Astrocyte of the spinal cord (primary cell): ENCODE results near the gene PTGS1.
"Not testable (repeated sequence)": the region's sequence is repeated elsewhere in the genome, so short reads cannot be mapped to it uniquely, and the experiment has no call there.

Source experiments
- DNase-seq: peaks from one replicate; pipeline ENCODE4 v3.0.0; 2011; ENCODE audit warnings: low read depth, low spot score
- H3K4me3 ChIP-seq: 2 replicates; pipeline ENCODE4 v1.5.1; 2011; ENCODE audit warnings: low read depth, mild to moderate bottlenecking, low read length, moderate library complexity
- in situ Hi-C: cut with HindIII; loops from 2 replicates; pipeline ENCODE4 v1.10.0; 2017; ENCODE audit warnings: low sequenced_read_pairs
- TF ChIP-seq, protein P1 (sequence below): IDR thresholded peaks from 2 replicates; pipeline ENCODE4 v1.5.1; 2012; ENCODE audit warnings: low read depth, mild to moderate bottlenecking, low read length, inconsistent platforms

The PTGS1 gene

DNA sequence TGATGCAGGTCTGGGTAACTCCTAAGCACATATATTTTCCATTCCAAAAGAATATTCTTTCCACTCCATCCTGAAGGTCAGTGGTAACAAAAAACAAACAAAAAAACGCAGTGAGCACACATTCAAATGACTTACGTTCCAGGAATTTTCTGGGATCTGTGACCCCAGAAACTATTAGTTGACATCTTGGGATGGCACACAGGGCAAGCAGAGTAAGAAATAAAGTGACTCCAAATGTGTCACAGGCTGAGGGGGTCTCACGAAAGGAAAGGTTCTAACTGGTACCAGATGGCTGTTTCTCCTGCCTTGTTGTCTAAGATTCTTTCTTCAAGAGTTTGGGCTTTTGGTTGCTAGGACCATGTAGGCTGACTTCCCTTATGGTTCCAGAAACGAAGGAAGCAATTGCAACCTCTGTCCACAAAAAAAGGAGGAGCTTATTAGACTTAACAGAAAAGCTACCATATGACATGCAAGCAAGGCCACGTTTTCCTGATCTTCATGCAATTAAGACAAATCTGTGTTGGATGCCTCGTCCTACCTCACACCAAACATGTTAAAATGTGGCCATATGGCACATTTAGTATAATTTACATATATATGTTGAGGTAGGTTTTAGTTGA is 32.7 kb downstream of the PTGS1 start:
- in situ Hi-C loops, result no loop called here
- no peak overlapping the region for H3K4me3 ChIP-seq
- DNase-seq, result no peak
- TF ChIP-seq, protein P1, sequence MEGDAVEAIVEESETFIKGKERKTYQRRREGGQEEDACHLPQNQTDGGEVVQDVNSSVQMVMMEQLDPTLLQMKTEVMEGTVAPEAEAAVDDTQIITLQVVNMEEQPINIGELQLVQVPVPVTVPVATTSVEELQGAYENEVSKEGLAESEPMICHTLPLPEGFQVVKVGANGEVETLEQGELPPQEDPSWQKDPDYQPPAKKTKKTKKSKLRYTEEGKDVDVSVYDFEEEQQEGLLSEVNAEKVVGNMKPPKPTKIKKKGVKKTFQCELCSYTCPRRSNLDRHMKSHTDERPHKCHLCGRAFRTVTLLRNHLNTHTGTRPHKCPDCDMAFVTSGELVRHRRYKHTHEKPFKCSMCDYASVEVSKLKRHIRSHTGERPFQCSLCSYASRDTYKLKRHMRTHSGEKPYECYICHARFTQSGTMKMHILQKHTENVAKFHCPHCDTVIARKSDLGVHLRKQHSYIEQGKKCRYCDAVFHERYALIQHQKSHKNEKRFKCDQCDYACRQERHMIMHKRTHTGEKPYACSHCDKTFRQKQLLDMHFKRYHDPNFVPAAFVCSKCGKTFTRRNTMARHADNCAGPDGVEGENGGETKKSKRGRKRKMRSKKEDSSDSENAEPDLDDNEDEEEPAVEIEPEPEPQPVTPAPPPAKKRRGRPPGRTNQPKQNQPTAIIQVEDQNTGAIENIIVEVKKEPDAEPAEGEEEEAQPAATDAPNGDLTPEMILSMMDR, result no peak

DNA sequence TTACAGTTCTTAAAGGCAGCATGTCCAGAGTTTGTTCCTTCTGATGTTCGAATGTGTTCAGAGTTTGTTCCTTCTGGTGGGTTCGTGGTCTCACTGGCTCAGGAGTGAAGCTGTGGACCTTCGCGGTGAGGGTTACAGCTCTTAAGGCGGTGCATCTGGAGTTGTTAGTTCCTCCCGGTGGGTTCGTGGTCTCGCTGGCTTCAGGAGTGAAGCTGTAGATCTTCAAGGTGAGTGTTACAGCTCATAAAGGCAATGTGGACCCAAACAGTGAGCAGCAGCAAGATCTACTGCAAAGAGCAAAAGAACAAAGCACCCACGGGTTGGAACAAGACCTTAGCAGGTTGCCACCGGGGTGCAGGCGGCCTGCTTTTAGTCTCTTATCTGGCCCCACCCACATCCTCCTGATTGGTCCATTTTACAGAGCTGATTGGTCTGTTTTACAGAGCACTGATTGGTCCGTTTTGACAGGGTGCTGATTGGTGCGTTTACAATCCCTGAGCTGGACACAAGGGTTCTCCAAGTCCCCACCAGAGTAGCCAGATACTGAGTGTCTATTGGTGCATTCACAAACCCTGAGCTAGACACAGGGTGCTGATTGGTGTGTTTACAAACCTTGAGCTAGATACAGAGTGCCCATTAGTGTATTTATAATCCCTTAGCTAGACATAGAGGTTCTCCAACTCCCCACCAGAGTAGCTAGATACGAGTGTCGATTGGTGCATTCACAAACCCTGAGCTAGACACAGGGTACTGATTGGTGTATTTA is 34.7 kb downstream of the PTGS1 start:
- DNase-seq, H3K4me3 ChIP-seq, in situ Hi-C loops: not testable (repeated sequence)

DNA sequence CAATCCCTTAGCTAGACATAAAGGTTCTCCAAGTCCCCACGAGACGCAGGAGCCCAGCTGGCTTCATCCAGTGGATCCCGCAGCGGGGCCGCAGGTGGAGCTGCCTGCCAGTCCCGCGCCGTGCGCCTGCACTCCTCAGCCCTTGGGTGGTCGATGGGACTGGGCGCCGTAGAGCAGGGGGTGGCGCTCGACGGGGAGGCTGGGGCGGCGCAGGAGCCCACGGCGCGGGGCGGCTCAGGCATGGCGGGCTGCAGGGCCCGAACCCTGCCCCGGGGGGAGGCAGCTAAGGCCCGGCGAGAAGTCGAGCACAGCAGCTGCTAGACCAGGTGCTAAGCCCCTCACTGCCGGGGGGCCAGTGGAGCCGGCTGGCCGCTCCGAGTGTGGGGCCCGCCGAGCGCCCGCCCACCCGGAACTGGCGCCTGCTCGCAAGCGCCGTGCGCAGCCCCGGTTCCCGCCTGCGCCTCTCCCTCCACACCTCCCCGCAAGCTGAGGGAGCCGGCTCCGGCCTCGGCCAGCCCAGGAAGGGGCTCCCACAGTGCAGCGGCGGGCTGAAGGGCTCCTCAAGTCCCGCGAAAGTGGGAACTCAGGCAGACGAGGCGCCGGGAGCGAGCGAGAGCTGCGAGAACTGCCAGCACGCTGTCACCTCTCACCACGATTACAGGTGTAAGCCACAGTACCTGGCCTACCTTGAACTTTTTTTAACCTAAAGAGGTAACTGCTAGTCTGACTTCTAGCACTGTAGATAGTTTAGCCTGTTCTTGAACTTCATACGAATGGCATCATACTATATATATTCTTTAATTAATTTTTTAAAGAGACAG is 35.5 kb downstream of the PTGS1 start:
- TF ChIP-seq, protein P1, result no peak
- no peak overlapping the region for H3K4me3 ChIP-seq
- in situ Hi-C loops, result no loop called here
- DNase-seq, result no peak

DNA sequence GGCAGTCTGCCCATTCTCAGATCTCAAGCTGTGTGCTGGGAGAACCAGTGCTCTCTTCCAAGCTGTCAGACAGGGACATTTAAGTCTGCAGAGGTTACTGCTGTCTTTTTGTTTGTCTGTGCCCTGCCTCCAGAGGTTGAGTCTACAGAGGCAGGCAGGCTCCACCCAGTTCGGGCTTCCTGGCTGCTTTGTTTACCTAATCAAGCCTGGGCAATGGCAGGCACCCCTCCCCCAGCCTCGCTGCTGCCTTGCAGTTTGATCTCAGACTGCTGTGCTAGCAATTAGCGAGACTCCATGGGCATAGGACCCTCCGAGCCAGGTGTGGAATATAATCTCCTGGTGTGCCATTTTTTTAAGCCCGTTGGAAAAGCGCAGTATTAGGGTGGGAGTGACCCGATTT is 43.3 kb downstream of the PTGS1 start:
- DNase-seq, in situ Hi-C loops: not testable (repeated sequence)

DNA sequence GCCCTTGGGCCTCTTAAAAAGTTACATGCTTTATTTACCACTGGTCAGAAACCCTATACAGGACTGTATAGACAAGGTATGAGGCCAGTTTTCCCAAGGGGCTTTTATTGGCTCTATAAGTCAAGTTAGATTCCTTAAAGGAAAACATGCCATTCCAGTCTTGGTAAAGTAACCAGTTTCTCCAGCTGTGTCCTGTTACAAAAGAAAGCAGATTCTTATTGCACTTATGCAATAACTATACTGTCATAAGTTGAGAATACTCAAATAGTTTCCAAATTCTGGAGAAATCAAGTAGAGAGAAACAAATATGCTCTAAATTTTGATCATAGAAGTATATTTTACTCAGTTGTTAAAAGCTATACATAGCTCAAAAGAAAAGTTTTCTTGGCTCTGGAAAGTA is 47.2 kb downstream of the PTGS1 start:
- H3K4me3 ChIP-seq, result no peak overlapping the region

More for the DNA sequence above, 43.3 kb downstream of the PTGS1 start:
- H3K4me3 ChIP-seq, result not testable (repeated sequence)

DNA sequence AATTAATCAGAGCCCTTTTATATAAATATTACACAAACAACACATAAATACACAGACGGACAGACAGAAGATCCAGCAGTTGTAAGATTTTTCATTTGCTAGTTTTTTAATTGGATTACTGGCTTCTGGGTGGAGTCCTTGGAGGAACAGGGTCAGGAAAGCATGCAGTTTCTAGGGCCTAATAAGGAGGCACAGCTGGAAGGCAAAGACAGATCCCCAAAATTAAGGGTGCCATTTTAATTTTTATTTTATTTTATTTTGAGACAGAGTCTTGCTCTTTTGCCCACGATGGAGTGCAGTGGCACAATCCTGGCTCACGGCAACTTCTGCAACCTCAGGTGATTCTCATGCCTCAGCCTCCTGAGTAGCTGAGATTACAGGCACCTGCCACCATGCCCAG is 49.5 kb downstream of the PTGS1 start:
- DNase-seq, result no peak
- TF ChIP-seq, protein P1, result no peak
- H3K4me3 ChIP-seq, result no peak overlapping the region
- in situ Hi-C loops, result no loop called here

More for the DNA sequence above, 47.2 kb downstream of the PTGS1 start:
- in situ Hi-C loops, result no loop called here
- no peak for DNase-seq
- TF ChIP-seq, protein P1, result no peak

DNA sequence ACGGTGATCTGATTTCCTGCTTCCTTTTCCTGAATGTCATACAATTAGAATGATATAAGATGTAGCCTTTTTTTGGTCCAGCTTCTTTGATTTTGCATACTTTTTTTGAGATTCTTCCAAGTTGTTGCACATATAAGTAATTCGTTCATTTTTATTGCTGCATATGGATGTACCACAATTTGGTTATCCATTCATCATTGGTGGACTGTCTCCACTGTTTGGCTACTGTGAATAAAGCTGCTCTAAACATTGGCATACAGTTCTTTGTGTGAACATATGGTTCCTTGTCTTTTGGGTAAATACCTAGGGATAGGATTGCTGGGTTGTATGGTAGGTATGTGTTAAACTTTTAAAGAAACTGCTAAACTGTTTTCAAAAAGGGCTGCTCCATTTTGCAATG is 54.3 kb downstream of the PTGS1 start:
- TF ChIP-seq, protein P1, result no peak
- in situ Hi-C loops, result no loop called here
- H3K4me3 ChIP-seq, result no peak overlapping the region
- DNase-seq, result no peak
